ENCODE results near the gene SSH2. TPM values are rescaled to one million over a fixed set of nuclear protein-coding genes. Genes with fewer than 3 reads are reported as not detected.

Gene SSH2
- total RNA-seq (2014; rRNA removed) (8.5 and 11.8 TPM in 2 replicates), Bru-seq, nascent RNA (percentile 62 among the genes with signal in this experiment), BruChase-seq, experiment 1, labeled RNA remaining after a 6-hour chase (percentile 61 among the genes with signal in this experiment), BruChase-seq, experiment 2, labeled RNA remaining after a 2-hour chase (percentile 59 among the genes with signal in this experiment)
- long read RNA-seq, partial matches to known transcripts: 2 of 11 reads
- long read RNA-seq, other reads (novel, unspliced or antisense): 8 of 11 reads

- Histone ChIP-seq H3K79me2 (ENCODE audit: low read length) (peaks cover 47% of the 10 kb centered on the region), H2AFZ (ENCODE audit: low read length) (peak within 1 kb of the TSS; percentile 89), H3K9me2 (replicated peaks; ENCODE audit: low read length) (no peaks in the 10 kb centered on the region), H4K20me1 (ENCODE audit: low read length) (no peaks in the 10 kb centered on the region), H3K4me3 (ENCODE audit: low read length) (peak within 1 kb of the TSS; percentile 85), H3K4me1 (ENCODE audit: insufficient read depth, low read length) (peaks cover 23% of the 10 kb centered on the region), H3K36me3 (ENCODE audit: low read depth, low read length) (no peaks in the 10 kb centered on the region), H3K9ac (ENCODE audit: low read length) (peak within 1 kb of the TSS; percentile 66), H3K4me2 (ENCODE audit: low read length) (peak within 1 kb of the TSS; percentile 87), H3K27ac (ENCODE audit: low read length) (peak within 1 kb of the TSS; percentile 34), H3F3A (ENCODE audit: low read length, unreplicated experiment) (no peaks in the 10 kb centered on the region), H3K9me3 (ENCODE audit: low read length) (no peaks in the 10 kb centered on the region), H3K27me3 (ENCODE audit: low read length) (no peaks in the 10 kb centered on the region)
- DNase-seq (peak; percentile 81), ATAC-seq (peak; percentile 71)
- ChIA-PET POLR2A (ENCODE audit: unreplicated experiment) (interaction anchor here (0.6 to 0.7 kb wide), 4 partner anchors 43 to 183 kb away, joined by 3 to 19 read pairs (median 4); no protein-coding TSS in a partner anchor), CTCF (interaction anchor here (0.6 to 2.4 kb wide), 6 partner anchors 61 to 447 kb away, joined by 3 to 37 read pairs (median 8); no protein-coding TSS in a partner anchor)
- intact Hi-C loops (cut with micrococcal nuclease): loop anchor here (2.0 to 5.0 kb wide), 2 partner anchors 61 to 73 kb away; no protein-coding TSS in a partner anchor
- BruUV-seq (replicated peaks): no TSS peak
- TF ChIP-seq EZH2 (IDR thresholded peaks at IDR 0.05; ENCODE audit: low read length, unreplicated experiment) (no peak), EZH2phosphoT487 (IDR thresholded peaks at IDR 0.05; ENCODE audit: borderline replicate concordance, low read length) (no peak)
- TF ChIP-seq, protein P1, sequence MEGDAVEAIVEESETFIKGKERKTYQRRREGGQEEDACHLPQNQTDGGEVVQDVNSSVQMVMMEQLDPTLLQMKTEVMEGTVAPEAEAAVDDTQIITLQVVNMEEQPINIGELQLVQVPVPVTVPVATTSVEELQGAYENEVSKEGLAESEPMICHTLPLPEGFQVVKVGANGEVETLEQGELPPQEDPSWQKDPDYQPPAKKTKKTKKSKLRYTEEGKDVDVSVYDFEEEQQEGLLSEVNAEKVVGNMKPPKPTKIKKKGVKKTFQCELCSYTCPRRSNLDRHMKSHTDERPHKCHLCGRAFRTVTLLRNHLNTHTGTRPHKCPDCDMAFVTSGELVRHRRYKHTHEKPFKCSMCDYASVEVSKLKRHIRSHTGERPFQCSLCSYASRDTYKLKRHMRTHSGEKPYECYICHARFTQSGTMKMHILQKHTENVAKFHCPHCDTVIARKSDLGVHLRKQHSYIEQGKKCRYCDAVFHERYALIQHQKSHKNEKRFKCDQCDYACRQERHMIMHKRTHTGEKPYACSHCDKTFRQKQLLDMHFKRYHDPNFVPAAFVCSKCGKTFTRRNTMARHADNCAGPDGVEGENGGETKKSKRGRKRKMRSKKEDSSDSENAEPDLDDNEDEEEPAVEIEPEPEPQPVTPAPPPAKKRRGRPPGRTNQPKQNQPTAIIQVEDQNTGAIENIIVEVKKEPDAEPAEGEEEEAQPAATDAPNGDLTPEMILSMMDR (conservative IDR thresholded peaks at IDR 0.05; ENCODE audit: low read depth, low read length): no peak
These were observed at the start of gene SSH2 for GRCh38 chr17:29929533-29930408. SSH2 (minus strand) TSS chr17:29930228; CDS start chr17:29930000, 228 bp downstream.

DNA sequence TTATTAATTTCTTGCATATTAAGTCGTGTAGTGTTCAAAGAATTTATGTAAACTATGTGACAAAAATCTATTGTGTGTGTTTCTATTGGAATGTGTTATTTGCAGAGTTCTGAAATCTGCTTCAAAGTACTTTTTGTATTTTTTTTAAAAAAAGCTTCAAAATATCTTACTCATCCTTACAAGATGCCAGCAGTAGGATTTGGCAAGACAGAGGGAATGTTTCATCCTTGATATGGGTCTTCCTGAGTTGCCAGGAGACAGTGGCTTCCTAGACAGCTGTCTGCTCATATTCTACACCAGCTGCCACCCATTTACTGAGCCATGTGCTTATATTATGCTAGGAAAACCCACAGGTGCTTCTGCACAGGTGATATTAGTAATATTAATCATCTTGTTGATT, 47.8 kb upstream of the SSH2 start:
- Histone ChIP-seq H3K4me3 (ENCODE audit: low read length) (no peak overlapping the region), H3K79me2 (ENCODE audit: low read length) (no peaks in the 10 kb centered on the region), H3K9ac (ENCODE audit: low read length) (no peak overlapping the region), H3F3A (ENCODE audit: low read length, unreplicated experiment) (no peaks in the 10 kb centered on the region), H2AFZ (ENCODE audit: low read length) (no peak overlapping the region), H3K36me3 (ENCODE audit: low read depth, low read length) (no peaks in the 10 kb centered on the region), H3K4me2 (ENCODE audit: low read length) (no peak overlapping the region), H3K4me1 (ENCODE audit: insufficient read depth, low read length) (no peaks in the 10 kb centered on the region), H3K9me2 (replicated peaks; ENCODE audit: low read length) (no peaks in the 10 kb centered on the region), H3K27me3 (ENCODE audit: low read length) (no peaks in the 10 kb centered on the region), H3K9me3 (ENCODE audit: low read length) (no peaks in the 10 kb centered on the region), H3K27ac (ENCODE audit: low read length) (no peak overlapping the region), H4K20me1 (ENCODE audit: low read length) (no peaks in the 10 kb centered on the region)
- ChIA-PET POLR2A (ENCODE audit: unreplicated experiment) (no interaction called here), CTCF (no interaction called here)
- TF ChIP-seq EZH2 (IDR thresholded peaks at IDR 0.05; ENCODE audit: low read length, unreplicated experiment) (no peak), EZH2phosphoT487 (IDR thresholded peaks at IDR 0.05; ENCODE audit: borderline replicate concordance, low read length) (no peak)
- TF ChIP-seq, protein P1 (conservative IDR thresholded peaks at IDR 0.05; ENCODE audit: low read depth, low read length): no peak
- no TSS peak for BruUV-seq (replicated peaks)
- DNase-seq (no peak), ATAC-seq (no peak)
- intact Hi-C loops (cut with micrococcal nuclease): no loop called here

Data from PC-3 (cell line).